ENCODE results near the gene GPC6. TPM values are rescaled to one million over a fixed set of nuclear protein-coding genes. Genes with fewer than 3 reads are reported as not detected.
"Not testable (repeated sequence)": the region's sequence is repeated elsewhere in the genome, so short reads cannot be mapped to it uniquely, and the experiment has no call there.

Gene GPC6
- total RNA-seq, 1 experiment from 2014 or later, result not detected

GRCh38 chr13:93316841-93317240 is 90.2 kb downstream of the GPC6 start:
- intact Hi-C loops (cut with micrococcal nuclease; ENCODE audit: unreplicated experiment), result no loop called here
- Histone ChIP-seq H3K4me1 (replicated peaks; ENCODE audit: insufficient read depth) (no peaks in the 10 kb centered on the region), H3K36me3 (ENCODE audit: low read depth) (no peaks in the 10 kb centered on the region), H3K79me2 (ENCODE audit: low read depth) (no peaks in the 10 kb centered on the region), H3K27ac (no peak overlapping the region), H3F3A (ENCODE audit: insufficient read depth, low read depth) (no peaks in the 10 kb centered on the region), H3K9me3 (ENCODE audit: insufficient read depth, low read depth) (no peaks in the 10 kb centered on the region), H3K4me2 (no peak overlapping the region), H3K4me3 (no peak overlapping the region), H3K27me3 (ENCODE audit: insufficient read depth, low read depth) (no peaks in the 10 kb centered on the region), H3K9me2 (ENCODE audit: insufficient read depth) (no peaks in the 10 kb centered on the region), H4K20me1 (ENCODE audit: insufficient read depth) (no peaks in the 10 kb centered on the region), H2AFZ (no peak overlapping the region)
- TF ChIP-seq EZH2 (IDR thresholded peaks at IDR 0.05; ENCODE audit: low read depth) (no peak), CTCF (conservative IDR thresholded peaks at IDR 0.05) (no peak)
- DNase-seq, result no peak
- POLR2A ChIA-PET (ENCODE audit: unreplicated experiment), result no interaction called here
- CTCF ChIA-PET, result no interaction called here
- BruUV-seq (replicated peaks), result no TSS peak

DNA sequence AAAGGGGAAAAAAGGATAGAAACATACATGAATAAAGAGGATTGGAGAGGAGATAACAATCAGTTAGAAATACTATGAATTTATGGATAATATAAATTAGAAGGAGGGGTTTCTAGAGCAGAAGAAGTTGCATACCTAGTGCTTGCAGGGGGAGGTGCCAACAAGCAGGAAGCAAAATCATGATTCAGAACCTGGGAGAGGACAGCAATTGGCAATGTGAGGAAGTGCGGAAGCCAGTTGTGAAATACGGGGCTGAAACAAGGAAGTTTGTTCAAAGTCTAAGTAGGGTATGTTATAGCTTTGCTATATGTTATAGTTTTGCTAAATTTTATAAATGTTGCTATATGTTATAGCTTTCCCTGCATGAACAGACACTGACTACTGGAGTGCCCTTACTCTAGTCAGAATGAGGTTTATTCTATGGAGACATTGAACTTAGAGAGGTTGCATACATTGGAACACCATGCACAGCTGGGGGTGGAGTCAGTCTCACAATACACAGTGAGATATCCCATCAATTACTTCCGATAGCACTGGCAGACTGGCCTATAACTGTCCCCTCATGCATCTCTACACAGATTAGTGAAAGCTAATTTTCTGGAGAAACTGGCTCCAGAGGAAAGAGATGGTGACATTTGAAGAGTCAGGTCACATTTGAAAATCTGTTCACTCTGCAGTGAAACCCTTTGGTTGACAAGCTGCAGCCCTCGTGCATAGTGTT is 92.1 kb downstream of the GPC6 start:
- no peak for TF ChIP-seq CTCF (conservative IDR thresholded peaks at IDR 0.05)
- TF ChIP-seq EZH2 (IDR thresholded peaks at IDR 0.05; ENCODE audit: low read depth), result no peak
- intact Hi-C loops (cut with micrococcal nuclease; ENCODE audit: unreplicated experiment), result no loop called here
- Histone ChIP-seq H3K79me2 (ENCODE audit: low read depth) (no peaks in the 10 kb centered on the region), H3K4me2 (no peak overlapping the region), H3K4me1 (replicated peaks; ENCODE audit: insufficient read depth) (no peaks in the 10 kb centered on the region), H2AFZ (no peak overlapping the region), H3F3A (ENCODE audit: insufficient read depth, low read depth) (no peaks in the 10 kb centered on the region), H3K27ac (no peak overlapping the region), H3K9me2 (ENCODE audit: insufficient read depth) (no peaks in the 10 kb centered on the region), H3K9me3 (ENCODE audit: insufficient read depth, low read depth) (no peaks in the 10 kb centered on the region), H3K27me3 (ENCODE audit: insufficient read depth, low read depth) (no peaks in the 10 kb centered on the region), H4K20me1 (ENCODE audit: insufficient read depth) (no peaks in the 10 kb centered on the region), H3K4me3 (no peak overlapping the region), H3K36me3 (ENCODE audit: low read depth) (no peaks in the 10 kb centered on the region)
- BruUV-seq (replicated peaks), result no TSS peak
- POLR2A ChIA-PET (ENCODE audit: unreplicated experiment), result no interaction called here
- CTCF ChIA-PET, result no interaction called here
- no peak for DNase-seq

DNA sequence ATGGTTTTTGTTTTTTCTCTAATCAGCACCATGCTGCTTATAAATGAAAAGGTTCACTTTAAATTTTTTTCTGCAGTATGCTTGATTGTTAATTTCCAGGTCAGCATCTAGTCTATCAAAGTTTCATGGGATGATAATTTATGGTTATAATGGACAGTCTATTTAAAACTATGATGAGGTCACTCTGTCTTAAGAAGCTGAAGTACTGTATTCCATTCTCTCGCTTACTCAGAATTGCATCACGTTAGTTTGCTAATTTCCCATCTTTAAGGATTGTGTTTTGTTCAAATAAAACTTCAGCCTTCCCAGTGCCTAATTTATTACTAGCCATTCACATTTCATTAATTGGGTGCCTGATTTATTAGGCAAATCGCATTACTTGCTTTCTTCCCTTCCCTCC is 94.3 kb downstream of the GPC6 start:
- no peaks in the 10 kb centered on the region for H3F3A ChIP-seq (ENCODE audit: insufficient read depth, low read depth)
- ChIA-PET POLR2A (ENCODE audit: unreplicated experiment) (no interaction called here), CTCF (no interaction called here)
- no peak overlapping the region for H2AFZ ChIP-seq
- TF ChIP-seq CTCF (conservative IDR thresholded peaks at IDR 0.05) (no peak), EZH2 (IDR thresholded peaks at IDR 0.05; ENCODE audit: low read depth) (no peak)
- H3K4me2 ChIP-seq, result no peak overlapping the region
- H3K4me1 ChIP-seq (replicated peaks; ENCODE audit: insufficient read depth), result no peaks in the 10 kb centered on the region
- no peaks in the 10 kb centered on the region for H4K20me1 ChIP-seq (ENCODE audit: insufficient read depth)
- no peaks in the 10 kb centered on the region for H3K36me3 ChIP-seq (ENCODE audit: low read depth)
- no peak overlapping the region for H3K27ac ChIP-seq
- no peaks in the 10 kb centered on the region for H3K9me2 ChIP-seq (ENCODE audit: insufficient read depth)
- no TSS peak for BruUV-seq (replicated peaks)
- no peaks in the 10 kb centered on the region for H3K27me3 ChIP-seq (ENCODE audit: insufficient read depth, low read depth)
- H3K79me2 ChIP-seq (ENCODE audit: low read depth), result no peaks in the 10 kb centered on the region
- intact Hi-C loops (cut with micrococcal nuclease; ENCODE audit: unreplicated experiment), result no loop called here
- H3K4me3 ChIP-seq, result no peak overlapping the region
- no peaks in the 10 kb centered on the region for H3K9me3 ChIP-seq (ENCODE audit: insufficient read depth, low read depth)
- no peak for DNase-seq

GRCh38 chr13:93323880-93324279 is 97.3 kb downstream of the GPC6 start:
- H3K4me1 ChIP-seq (replicated peaks; ENCODE audit: insufficient read depth); intact Hi-C loops (cut with micrococcal nuclease; ENCODE audit: unreplicated experiment); H3K36me3 ChIP-seq (ENCODE audit: low read depth); H4K20me1 ChIP-seq (ENCODE audit: insufficient read depth); H3F3A ChIP-seq (ENCODE audit: insufficient read depth, low read depth); H3K9me2 ChIP-seq (ENCODE audit: insufficient read depth); CTCF ChIA-PET; H3K79me2 ChIP-seq (ENCODE audit: low read depth); H3K4me3 ChIP-seq; POLR2A ChIA-PET (ENCODE audit: unreplicated experiment); H3K4me2 ChIP-seq; H3K9me3 ChIP-seq (ENCODE audit: insufficient read depth, low read depth); DNase-seq; H3K27me3 ChIP-seq (ENCODE audit: insufficient read depth, low read depth); H3K27ac ChIP-seq; H2AFZ ChIP-seq; BruUV-seq (replicated peaks): not testable (repeated sequence)
